NCI-H526 treated with DMSO at 0.1 percent for 48 hours (cell line): ENCODE data around the gene KDM2A.

Source experiments
- DNase-seq: peaks from one replicate; lab custom pipeline; 2025; lab: John Stamatoyannopoulos, UW

The KDM2A gene

GRCh38 chr11:67118801-67119584 lies at the start of gene KDM2A:
Gene KDM2A, plus strand, starts transcription at chr11:67119263. Its CDS starts 2,054 bp downstream, at chr11:67121317.
- DNase-seq: peak; percentile 96

GRCh38 chr11:67071420-67072284 lies 47.4 kb upstream of the KDM2A start:
- DNase-seq: peak; percentile 22

GRCh38 chr11:67072295-67072694 lies 46.8 kb upstream of the KDM2A start:
- DNase-seq: no peak

GRCh38 chr11:67073908-67074307 lies 45.2 kb upstream of the KDM2A start:
- no peak for DNase-seq

GRCh38 chr11:67076202-67076601 lies 42.9 kb upstream of the KDM2A start:
- no peak for DNase-seq

GRCh38 chr11:67079065-67079705 lies 39.9 kb upstream of the KDM2A start:
- DNase-seq: no peak

GRCh38 chr11:67082071-67082791 lies 36.8 kb upstream of the KDM2A start:
- no peak for DNase-seq

- no peak for DNase-seq
Measured at GRCh38 chr11:67083786-67084366, 35.2 kb upstream of the KDM2A start.

- no peak for DNase-seq
Measured at GRCh38 chr11:67085617-67086016, 33.4 kb upstream of the KDM2A start.

GRCh38 chr11:67090717-67091116 lies 28.3 kb upstream of the KDM2A start:
- DNase-seq: no peak

GRCh38 chr11:67095214-67095507 lies 23.9 kb upstream of the KDM2A start:
- no peak for DNase-seq

GRCh38 chr11:67098799-67099429 lies 20.1 kb upstream of the KDM2A start:
- no peak for DNase-seq

- DNase-seq: no peak
Measured at GRCh38 chr11:67099831-67100324, 19.2 kb upstream of the KDM2A start.

GRCh38 chr11:67102664-67103063 lies 16.4 kb upstream of the KDM2A start:
- no peak for DNase-seq

GRCh38 chr11:67105964-67106363 lies 13.1 kb upstream of the KDM2A start:
- DNase-seq: no peak

- no peak for DNase-seq
Measured at GRCh38 chr11:67111261-67111660, 7.8 kb upstream of the KDM2A start.

- no peak for DNase-seq
Measured at GRCh38 chr11:67113231-67113721, 5.8 kb upstream of the KDM2A start.

GRCh38 chr11:67114275-67114896 lies 4.7 kb upstream of the KDM2A start:
- no peak for DNase-seq

- DNase-seq: no peak
Measured at GRCh38 chr11:67116758-67117105, 2.3 kb upstream of the KDM2A start.

- DNase-seq: no peak
Measured at GRCh38 chr11:67117176-67117575, 1.9 kb upstream of the KDM2A start.
